Measurements from ENCODE around the gene DNASE1.

Gene DNASE1

GRCh38 chr16:3661922-3662321 lies 7.4 kb downstream of the DNASE1 start:
- in situ Hi-C loops (cut with MboI; ENCODE audit: low sequenced_read_pairs), result no loop called here

- in situ Hi-C loops (cut with MboI; ENCODE audit: low sequenced_read_pairs), result no loop called here
Observed at GRCh38 chr16:3662601-3663000, 8.1 kb downstream of the DNASE1 start.

- in situ Hi-C loops (cut with MboI; ENCODE audit: low sequenced_read_pairs), result no loop called here
Observed at GRCh38 chr16:3664187-3664896, 9.9 kb downstream of the DNASE1 start.

GRCh38 chr16:3665508-3665907 lies 11.0 kb downstream of the DNASE1 start:
- in situ Hi-C loops (cut with MboI; ENCODE audit: low sequenced_read_pairs), result no loop called here

GRCh38 chr16:3668626-3669025 lies 14.1 kb downstream of the DNASE1 start:
- in situ Hi-C loops (cut with MboI; ENCODE audit: low sequenced_read_pairs), result no loop called here

- in situ Hi-C loops (cut with MboI; ENCODE audit: low sequenced_read_pairs), result no loop called here
Observed at GRCh38 chr16:3669082-3669481, 14.6 kb downstream of the DNASE1 start.

GRCh38 chr16:3670711-3671110 lies 16.2 kb downstream of the DNASE1 start:
- in situ Hi-C loops (cut with MboI; ENCODE audit: low sequenced_read_pairs), result no loop called here

GRCh38 chr16:3671424-3671823 lies 16.9 kb downstream of the DNASE1 start:
- in situ Hi-C loops (cut with MboI; ENCODE audit: low sequenced_read_pairs), result no loop called here

- in situ Hi-C loops (cut with MboI; ENCODE audit: low sequenced_read_pairs), result no loop called here
Observed at GRCh38 chr16:3672571-3673041, 18.1 kb downstream of the DNASE1 start.

- in situ Hi-C loops (cut with MboI; ENCODE audit: low sequenced_read_pairs), result no loop called here
Observed at GRCh38 chr16:3673201-3673600, 18.7 kb downstream of the DNASE1 start.

- in situ Hi-C loops (cut with MboI; ENCODE audit: low sequenced_read_pairs), result no loop called here
Observed at GRCh38 chr16:3673676-3674377, 19.3 kb downstream of the DNASE1 start.

GRCh38 chr16:3674513-3675295 lies 20.2 kb downstream of the DNASE1 start:
- in situ Hi-C loops (cut with MboI; ENCODE audit: low sequenced_read_pairs), result no loop called here

- in situ Hi-C loops (cut with MboI; ENCODE audit: low sequenced_read_pairs), result no loop called here
Observed at GRCh38 chr16:3675601-3676130, 21.2 kb downstream of the DNASE1 start.

- in situ Hi-C loops (cut with MboI; ENCODE audit: low sequenced_read_pairs), result no loop called here
Observed at GRCh38 chr16:3677994-3678393, 23.5 kb downstream of the DNASE1 start.

GRCh38 chr16:3681206-3681605 lies 26.7 kb downstream of the DNASE1 start:
- in situ Hi-C loops (cut with MboI; ENCODE audit: low sequenced_read_pairs), result no loop called here

- in situ Hi-C loops (cut with MboI; ENCODE audit: low sequenced_read_pairs), result no loop called here
Observed at GRCh38 chr16:3687021-3687420, 32.5 kb downstream of the DNASE1 start.

GRCh38 chr16:3687792-3688191 lies 33.3 kb downstream of the DNASE1 start:
- in situ Hi-C loops (cut with MboI; ENCODE audit: low sequenced_read_pairs), result no loop called here

GRCh38 chr16:3689731-3690130 lies 35.2 kb downstream of the DNASE1 start:
- in situ Hi-C loops (cut with MboI; ENCODE audit: low sequenced_read_pairs), result no loop called here

- in situ Hi-C loops (cut with MboI; ENCODE audit: low sequenced_read_pairs), result no loop called here
Observed at GRCh38 chr16:3690470-3690928, 36.0 kb downstream of the DNASE1 start.

- in situ Hi-C loops (cut with MboI; ENCODE audit: low sequenced_read_pairs), result no loop called here
Observed at GRCh38 chr16:3690980-3691720, 36.7 kb downstream of the DNASE1 start.

GRCh38 chr16:3691761-3692160 lies 37.3 kb downstream of the DNASE1 start:
- in situ Hi-C loops (cut with MboI; ENCODE audit: low sequenced_read_pairs), result no loop called here
